Panc1 (cell line): ENCODE data around the gene RNF212. TPM values are rescaled to one million over a fixed set of nuclear protein-coding genes. Genes with fewer than 3 reads are reported as not detected.
A peak's percentile ranks its signal among the peaks of the same experiment; 100 is the strongest.

ENCODE experiments used
- ATAC-seq: fragments of 200-7000 bp; cut with Tn5 transposase; 2 replicates; pipeline ENCODE4 v1.9.1; 2020; ENCODE audit warnings: mild to moderate bottlenecking, moderate library complexity
- BruUV-seq: library from RNA; stranded (reverse); fragments of 400-500 nt; replicated peaks from 2 replicates; lab custom pipeline; 2021; lab: Mats Ljungman, UMichigan
- CTCF ChIA-PET: fragments of 300-600 bp; sonication (Branson Sonifier 250); formaldehyde crosslinking; loops from one replicate; lab custom pipeline; 2022; ENCODE audit warnings: antibody characterized with exemption; lab: Charles Lee
- POLR2A ChIA-PET: fragments of 300-600 bp; sonication (Branson Sonifier 250); formaldehyde crosslinking; loops from one replicate; lab custom pipeline; 2022; ENCODE audit warnings: antibody characterized with exemption; lab: Charles Lee
- DNase-seq: peaks from one replicate; pipeline ENCODE4 v3.0.0-alpha.2; 2010; ENCODE audit warnings: low read depth, low spot score
- H3K27ac ChIP-seq: 2 replicates; pipeline ENCODE4 v1.5.1; 2011; ENCODE audit warnings: mild to moderate bottlenecking, low read length, inconsistent platforms
- H3K27me3 ChIP-seq: fragments of 200-500 bp; sonication (Bioruptor generic); 2 replicates; pipeline ENCODE4 v1.6.0; 2014; ENCODE audit warnings: low read length, inconsistent platforms; ENCODE audit not compliant: control insufficient read depth, insufficient read depth
- H3K36me3 ChIP-seq: fragments of 200-500 bp; sonication (Bioruptor generic); 2 replicates; pipeline ENCODE4 v1.5.1; 2014; ENCODE audit warnings: inconsistent platforms, mild to moderate bottlenecking, low read length, moderate library complexity; ENCODE audit not compliant: control insufficient read depth, insufficient read depth
- H3K4me1 ChIP-seq: 2 replicates; pipeline ENCODE4 v1.5.1; 2011; ENCODE audit warnings: inconsistent platforms, mild to moderate bottlenecking, low read length, moderate library complexity; ENCODE audit not compliant: control insufficient read depth, insufficient read depth
- H3K4me3 ChIP-seq, 2 experiments: 2 replicates each; pipeline ENCODE4 v1.5.1; 2011 to 2012; ENCODE audit warnings: low read depth in 2 of 2, low read length in 2 of 2, mild to moderate bottlenecking in 2 of 2, inconsistent platforms in 1 of 2, moderate library complexity in 1 of 2
- H3K9me3 ChIP-seq: fragments of 200-500 bp; sonication (Bioruptor generic); 2 replicates; pipeline ENCODE4 v1.5.1; 2014; ENCODE audit warnings: low read depth, mild to moderate bottlenecking, inconsistent platforms, low read length, moderate library complexity; ENCODE audit not compliant: control insufficient read depth, insufficient read depth
- POLR2AphosphoS5 ChIP-seq: IDR thresholded peaks from 2 replicates; pipeline ENCODE4 v1.6.1; 2012; ENCODE audit warnings: mild to moderate bottlenecking, low read depth, low read length, moderate library complexity
- REST ChIP-seq, 2 experiments: IDR thresholded peaks; 2 replicates each; pipeline ENCODE4 v1.6.1; 2011 to 2012; ENCODE audit warnings: low read depth in 2 of 2, control low read depth in 1 of 2, low read length in 1 of 2, mild to moderate bottlenecking in 1 of 2, moderate library complexity in 1 of 2; ENCODE audit not compliant: insufficient read depth in 1 of 2
- SIN3A ChIP-seq: IDR thresholded peaks from 2 replicates; pipeline ENCODE4 v1.6.1; 2012; ENCODE audit warnings: low read depth, mild to moderate bottlenecking, low read length, moderate library complexity, borderline replicate concordance; ENCODE audit not compliant: insufficient read depth
- TCF7L2 ChIP-seq: IDR thresholded peaks from 2 replicates; pipeline ENCODE4 v1.6.1; 2011; ENCODE audit warnings: mild to moderate bottlenecking, low read depth, low read length, inconsistent platforms
- in situ Hi-C: cut with HindIII; loops from 2 replicates; pipeline ENCODE4 v1.10.0; 2016; ENCODE audit warnings: low sequenced_read_pairs, low pct_unique_long_range_greater_than_20kb
- intact Hi-C: fragments of 100-400 bp; cut with micrococcal nuclease; formaldehyde crosslinking; loops from one replicate; pipeline ENCODE4 v1.10.0; 2022; ENCODE audit not compliant: unreplicated experiment
- total RNA-seq: library from RNA; stranded (reverse); gene quantifications from one replicate; pipeline ENCODE4 v1.2.1, GENCODE V29; 2021; ENCODE audit not compliant: unreplicated experiment
- TF ChIP-seq, protein P1 (sequence below): fragments of 450-650 bp; IDR thresholded peaks from 2 replicates; pipeline ENCODE4 v1.5.1; 2017; ENCODE audit warnings: mild to moderate bottlenecking

The RNF212 gene
- total RNA-seq, 1 experiment from 2014 or later = not detected

DNA sequence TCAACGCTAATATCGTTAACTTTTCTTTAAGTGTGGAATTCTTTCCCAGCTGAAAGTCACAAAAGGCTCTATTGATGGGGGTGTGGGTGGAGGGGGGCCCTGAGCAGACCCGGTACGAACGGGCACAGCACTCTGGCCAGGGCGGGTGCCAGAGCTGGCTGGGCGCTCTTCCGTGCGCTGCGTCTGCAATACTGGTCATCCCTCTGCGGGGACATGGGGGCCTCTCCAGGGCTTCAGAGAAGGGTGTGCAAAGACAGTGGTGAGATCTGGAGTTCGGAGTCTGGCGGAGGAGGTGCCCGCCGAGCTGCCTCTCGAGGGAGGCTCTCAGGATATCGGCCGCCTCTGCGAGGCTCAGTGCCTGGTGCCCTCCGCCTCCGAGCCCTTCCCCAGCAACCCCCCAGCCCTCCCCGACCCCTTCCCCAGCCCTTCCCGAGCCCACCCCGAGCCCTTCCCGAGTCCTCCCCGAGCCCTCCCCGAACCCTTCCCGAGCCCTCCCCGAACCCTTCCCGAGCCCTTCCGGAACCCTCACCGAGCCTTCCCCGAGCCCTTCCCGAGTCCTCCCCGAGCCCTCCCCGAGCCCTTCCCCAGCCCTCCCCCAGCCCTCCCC is 67.7 kb downstream of the RNF212 start:
- no peak for TF ChIP-seq POLR2AphosphoS5
- TF ChIP-seq, protein P1, sequence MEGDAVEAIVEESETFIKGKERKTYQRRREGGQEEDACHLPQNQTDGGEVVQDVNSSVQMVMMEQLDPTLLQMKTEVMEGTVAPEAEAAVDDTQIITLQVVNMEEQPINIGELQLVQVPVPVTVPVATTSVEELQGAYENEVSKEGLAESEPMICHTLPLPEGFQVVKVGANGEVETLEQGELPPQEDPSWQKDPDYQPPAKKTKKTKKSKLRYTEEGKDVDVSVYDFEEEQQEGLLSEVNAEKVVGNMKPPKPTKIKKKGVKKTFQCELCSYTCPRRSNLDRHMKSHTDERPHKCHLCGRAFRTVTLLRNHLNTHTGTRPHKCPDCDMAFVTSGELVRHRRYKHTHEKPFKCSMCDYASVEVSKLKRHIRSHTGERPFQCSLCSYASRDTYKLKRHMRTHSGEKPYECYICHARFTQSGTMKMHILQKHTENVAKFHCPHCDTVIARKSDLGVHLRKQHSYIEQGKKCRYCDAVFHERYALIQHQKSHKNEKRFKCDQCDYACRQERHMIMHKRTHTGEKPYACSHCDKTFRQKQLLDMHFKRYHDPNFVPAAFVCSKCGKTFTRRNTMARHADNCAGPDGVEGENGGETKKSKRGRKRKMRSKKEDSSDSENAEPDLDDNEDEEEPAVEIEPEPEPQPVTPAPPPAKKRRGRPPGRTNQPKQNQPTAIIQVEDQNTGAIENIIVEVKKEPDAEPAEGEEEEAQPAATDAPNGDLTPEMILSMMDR = no peak
- no peak for TF ChIP-seq REST (IDR thresholded peaks at IDR 0.05; ENCODE audit: insufficient read depth in 1 of 2, low read depth in 2 of 2, low read length in 1 of 2)
- no peak for TF ChIP-seq SIN3A
- no peak for TF ChIP-seq TCF7L2
- in situ Hi-C loops (no loop called here), intact Hi-C loops (no loop called here)
- POLR2A ChIA-PET = no interaction called here
- peak overlapping the region; percentile 20 to 30; a peak in 3 of 4 replicates for H3K4me3 ChIP-seq
- H3K9me3 ChIP-seq = no peaks in the 10 kb centered on the region
- DNase-seq (no peak), ATAC-seq (peak; percentile 33)
- peaks cover 46% of the 10 kb centered on the region for H3K4me1 ChIP-seq
- H3K27ac ChIP-seq = peak overlapping the region; percentile 92
- BruUV-seq = no TSS peak
- H3K36me3 ChIP-seq = no peaks in the 10 kb centered on the region
- H3K27me3 ChIP-seq = no peaks in the 10 kb centered on the region
- CTCF ChIA-PET = no interaction called here

GRCh38 chr4:1045193-1045594 is 68.2 kb downstream of the RNF212 start:
- intact Hi-C loops = no loop called here
- H3K36me3 ChIP-seq = no peaks in the 10 kb centered on the region
- in situ Hi-C loops = no loop called here
- H3K27ac ChIP-seq = peak overlapping the region; percentile 92
- H3K4me3 ChIP-seq = peak overlapping the region in 1 of 2 experiments; percentile 30; a peak in 2 of 4 replicates
- no peak for ATAC-seq
- BruUV-seq = no TSS peak
- ChIA-PET CTCF (no interaction called here), POLR2A (no interaction called here)
- no peaks in the 10 kb centered on the region for H3K27me3 ChIP-seq
- H3K4me1 ChIP-seq = peaks cover 50% of the 10 kb centered on the region
- no peaks in the 10 kb centered on the region for H3K9me3 ChIP-seq
- TF ChIP-seq POLR2AphosphoS5 = no peak
- no peak for TF ChIP-seq SIN3A
- no peak for TF ChIP-seq REST (IDR thresholded peaks at IDR 0.05; ENCODE audit: insufficient read depth in 1 of 2, low read depth in 2 of 2, low read length in 1 of 2)
- TF ChIP-seq, protein P1 = no peak
- no peak for TF ChIP-seq TCF7L2
- no peak for DNase-seq
